ENCODE results near the gene HPX.

Gene HPX

DNA sequence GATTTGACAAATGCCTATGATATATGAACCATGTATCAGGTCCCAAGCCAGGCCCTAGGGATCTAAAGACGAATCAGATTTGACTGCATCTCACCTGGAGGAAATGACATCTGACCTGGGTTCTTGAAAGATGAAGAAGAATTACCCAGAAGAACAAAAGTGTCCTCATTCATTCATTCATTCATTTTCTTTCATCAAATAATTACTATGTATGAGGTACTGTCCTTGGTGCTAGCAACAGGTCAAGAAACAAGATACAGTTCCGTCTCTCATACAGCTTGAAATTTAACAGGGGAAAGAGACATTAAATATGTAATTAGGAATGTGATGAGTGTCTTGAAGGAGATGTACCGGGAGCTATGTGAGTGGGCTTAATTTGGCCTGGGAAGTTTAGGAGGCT lies 20.1 kb downstream of the HPX start:
- Histone ChIP-seq H2BK120ac (ENCODE audit: insufficient read depth, low read length, poor library complexity) (no peak overlapping the region), H4K91ac (ENCODE audit: low read depth, low read length) (no peak overlapping the region), H3K4me3 (ENCODE audit: low read depth, low read length) (no peak overlapping the region), H3K79me1 (ENCODE audit: low read length) (peaks cover 8% of the 10 kb centered on the region), H3K4me1 (ENCODE audit: control insufficient read depth in 1 of 2, insufficient read depth in 2 of 2, low read length in 2 of 2) (peaks cover 2 to 5% of the 10 kb centered on the region in 2 experiments), H4K8ac (ENCODE audit: low read depth, low read length) (no peak overlapping the region), H2AFZ (ENCODE audit: insufficient read depth, low read length, poor library complexity) (no peak overlapping the region), H2AK5ac (ENCODE audit: low read length) (no peak overlapping the region), H3K4ac (ENCODE audit: low read depth, low read length) (no peak overlapping the region), H3K4me2 (ENCODE audit: low read length) (no peak overlapping the region), H3K27ac (ENCODE audit: low read depth, low read length) (no peak overlapping the region), H3K18ac (ENCODE audit: low read length) (no peak overlapping the region), H2BK5ac (ENCODE audit: low read depth, low read length, poor library complexity) (no peak overlapping the region), H3K9me3 (ENCODE audit: insufficient read depth, low read depth, low read length) (no peaks in the 10 kb centered on the region), H3K14ac (ENCODE audit: low read length) (no peak overlapping the region), H3K23ac (ENCODE audit: low read length) (no peak overlapping the region), H3K27me3 (ENCODE audit: insufficient read depth, low read length) (peaks cover 4% of the 10 kb centered on the region), H2BK12ac (ENCODE audit: low read length) (no peak overlapping the region), H3K36me3 (ENCODE audit: control insufficient read depth in 1 of 2, insufficient read depth in 2 of 2, low read length in 2 of 2) (no peaks in the 10 kb centered on the region), H3K79me2 (ENCODE audit: control insufficient read depth, insufficient read depth, low read length, poor library complexity) (peaks cover 6% of the 10 kb centered on the region), H4K12ac (ENCODE audit: low read depth, low read length) (no peak overlapping the region), H3K9ac (ENCODE audit: low read length) (no peak overlapping the region)
- WGBS (ENCODE audit: extremely low coverage, insufficient coverage, insufficient read length), result no CpG with 5 or more reads among the region's 3 CpGs
- no peak for DNase-seq

DNA sequence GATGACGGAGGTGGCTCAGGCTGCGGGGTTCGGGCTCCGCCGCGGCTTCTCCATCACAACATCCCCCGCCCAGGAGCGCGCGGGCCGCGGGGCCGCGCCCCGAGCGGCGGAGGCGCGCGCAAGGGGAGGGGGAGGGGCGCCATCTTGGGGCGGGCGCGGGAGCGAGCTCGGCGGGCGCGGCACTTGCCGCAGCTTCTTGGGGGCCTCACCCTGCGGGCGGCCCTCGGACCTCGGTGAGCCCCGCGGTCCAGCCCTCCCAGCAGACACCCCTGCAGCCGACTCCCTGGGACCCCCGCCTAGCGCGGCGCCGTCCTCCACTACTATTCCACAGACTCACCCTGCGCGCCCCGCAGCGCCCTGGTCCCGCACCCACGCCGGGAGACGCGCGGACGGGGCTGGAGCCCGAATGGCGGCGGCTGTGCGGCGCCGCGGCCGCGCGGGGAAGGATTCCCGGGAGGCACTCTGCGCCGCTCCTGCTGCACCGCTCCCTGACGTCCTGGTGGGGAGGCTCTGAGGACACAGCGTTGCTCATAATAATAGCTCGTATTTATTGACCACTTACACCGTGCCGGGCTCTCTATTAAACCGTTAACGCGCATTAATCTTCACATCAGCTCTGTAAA lies 21.7 kb downstream of the HPX start, which contains the start of gene APBB1:
TSS of gene APBB1 (minus strand) at position 86 of the 623 bp plus-strand sequence. CDS start 7,747 bp downstream, outside the sequence.
- H3K4me3 ChIP-seq (ENCODE audit: low read depth, low read length), result peak within 1 kb of the TSS; percentile 92
- no peaks in the 10 kb centered on the region for H3K9me3 ChIP-seq (ENCODE audit: insufficient read depth, low read depth, low read length)
- peaks cover 2 to 10% of the 10 kb centered on the region in 2 experiments for H3K4me1 ChIP-seq (ENCODE audit: control insufficient read depth in 1 of 2, insufficient read depth in 2 of 2, low read length in 2 of 2)
- H4K12ac ChIP-seq (ENCODE audit: low read depth, low read length), result peak within 1 kb of the TSS; percentile 88
- peak within 1 kb of the TSS; percentile 18 for H3K9ac ChIP-seq (ENCODE audit: low read length)
- H2BK5ac ChIP-seq (ENCODE audit: low read depth, low read length, poor library complexity), result peak within 1 kb of the TSS; percentile 51
- H3K36me3 ChIP-seq (ENCODE audit: control insufficient read depth in 1 of 2, insufficient read depth in 2 of 2, low read length in 2 of 2), result no peaks in the 10 kb centered on the region
- H2AK5ac ChIP-seq (ENCODE audit: low read length), result no peak within 1 kb of the TSS
- peak within 1 kb of the TSS; percentile 88 for H3K18ac ChIP-seq (ENCODE audit: low read length)
- peak within 1 kb of the TSS; percentile 81 for H3K14ac ChIP-seq (ENCODE audit: low read length)
- H4K91ac ChIP-seq (ENCODE audit: low read depth, low read length), result peak within 1 kb of the TSS; percentile 82
- H2BK12ac ChIP-seq (ENCODE audit: low read length), result peak within 1 kb of the TSS; percentile 20
- peak within 1 kb of the TSS; percentile 82 for H3K4me2 ChIP-seq (ENCODE audit: low read length)
- no peak within 1 kb of the TSS for H3K27ac ChIP-seq (ENCODE audit: low read depth, low read length)
- peak within 1 kb of the TSS; percentile 85 for H2BK120ac ChIP-seq (ENCODE audit: insufficient read depth, low read length, poor library complexity)
- H3K27me3 ChIP-seq (ENCODE audit: insufficient read depth, low read length), result peaks cover 4% of the 10 kb centered on the region
- H3K79me2 ChIP-seq (ENCODE audit: control insufficient read depth, insufficient read depth, low read length, poor library complexity), result peaks cover 6% of the 10 kb centered on the region
- peak in 1 of 2 donors; percentile 33 for DNase-seq
- peak within 1 kb of the TSS; percentile 68 for H3K4ac ChIP-seq (ENCODE audit: low read depth, low read length)
- peak within 1 kb of the TSS; percentile 93 for H4K8ac ChIP-seq (ENCODE audit: low read depth, low read length)
- no peak within 1 kb of the TSS for H3K23ac ChIP-seq (ENCODE audit: low read length)
- WGBS (ENCODE audit: extremely low coverage, insufficient coverage, insufficient read length), result no CpG with 5 or more reads among the region's 75 CpGs
- peaks cover 8% of the 10 kb centered on the region for H3K79me1 ChIP-seq (ENCODE audit: low read length)
- H2AFZ ChIP-seq (ENCODE audit: insufficient read depth, low read length, poor library complexity), result peak within 1 kb of the TSS; percentile 99

DNA sequence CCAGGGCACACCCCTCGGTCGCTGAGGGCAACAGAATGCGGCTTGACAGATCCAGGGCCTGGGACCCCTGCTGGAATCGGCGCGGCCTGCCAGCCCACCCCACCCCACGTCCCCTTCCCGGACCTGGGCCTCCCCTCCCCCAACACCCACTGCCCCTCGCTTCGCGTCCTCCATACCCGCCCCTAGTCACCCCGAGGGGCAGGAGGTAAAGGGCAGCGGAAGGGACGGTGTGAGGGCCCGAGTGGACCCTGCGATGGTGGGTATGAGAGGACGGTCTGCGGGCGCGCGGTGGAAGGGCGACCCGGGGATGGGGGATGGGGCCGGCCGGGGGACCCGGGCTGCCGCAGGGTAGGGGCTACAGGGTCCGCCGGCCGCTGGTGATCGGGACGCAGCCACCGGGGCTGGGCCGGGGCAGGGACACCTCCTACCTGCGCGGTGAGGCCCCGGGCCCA lies 22.2 kb downstream of the HPX start:
- peak overlapping the region; percentile 35 for H3K4ac ChIP-seq (ENCODE audit: low read depth, low read length)
- peak overlapping the region; percentile 65 for H4K91ac ChIP-seq (ENCODE audit: low read depth, low read length)
- DNase-seq, result no peak
- H2BK120ac ChIP-seq (ENCODE audit: insufficient read depth, low read length, poor library complexity), result peak overlapping the region; percentile 68
- H3K36me3 ChIP-seq (ENCODE audit: control insufficient read depth in 1 of 2, insufficient read depth in 2 of 2, low read length in 2 of 2), result no peaks in the 10 kb centered on the region
- H3K18ac ChIP-seq (ENCODE audit: low read length), result peak overlapping the region; percentile 88
- peak overlapping the region; percentile 51 for H2BK5ac ChIP-seq (ENCODE audit: low read depth, low read length, poor library complexity)
- no peak overlapping the region for H2AK5ac ChIP-seq (ENCODE audit: low read length)
- peak overlapping the region; percentile 99 for H2AFZ ChIP-seq (ENCODE audit: insufficient read depth, low read length, poor library complexity)
- H3K23ac ChIP-seq (ENCODE audit: low read length), result no peak overlapping the region
- peaks cover 6% of the 10 kb centered on the region for H3K79me2 ChIP-seq (ENCODE audit: control insufficient read depth, insufficient read depth, low read length, poor library complexity)
- peaks cover 8% of the 10 kb centered on the region for H3K79me1 ChIP-seq (ENCODE audit: low read length)
- peaks cover 2 to 10% of the 10 kb centered on the region in 2 experiments for H3K4me1 ChIP-seq (ENCODE audit: control insufficient read depth in 1 of 2, insufficient read depth in 2 of 2, low read length in 2 of 2)
- peak overlapping the region; percentile 20 for H2BK12ac ChIP-seq (ENCODE audit: low read length)
- H3K9ac ChIP-seq (ENCODE audit: low read length), result peak overlapping the region; percentile 15
- peak overlapping the region; percentile 93 for H4K8ac ChIP-seq (ENCODE audit: low read depth, low read length)
- H3K4me3 ChIP-seq (ENCODE audit: low read depth, low read length), result peak overlapping the region; percentile 92
- no CpG with 5 or more reads among the region's 38 CpGs for WGBS (ENCODE audit: extremely low coverage, insufficient coverage, insufficient read length)
- H3K14ac ChIP-seq (ENCODE audit: low read length), result peak overlapping the region; percentile 71
- H3K27ac ChIP-seq (ENCODE audit: low read depth, low read length), result no peak overlapping the region
- H3K4me2 ChIP-seq (ENCODE audit: low read length), result peak overlapping the region; percentile 82
- H3K9me3 ChIP-seq (ENCODE audit: insufficient read depth, low read depth, low read length), result no peaks in the 10 kb centered on the region
- peaks cover 4% of the 10 kb centered on the region for H3K27me3 ChIP-seq (ENCODE audit: insufficient read depth, low read length)
- peak overlapping the region; percentile 88 for H4K12ac ChIP-seq (ENCODE audit: low read depth, low read length)

DNA sequence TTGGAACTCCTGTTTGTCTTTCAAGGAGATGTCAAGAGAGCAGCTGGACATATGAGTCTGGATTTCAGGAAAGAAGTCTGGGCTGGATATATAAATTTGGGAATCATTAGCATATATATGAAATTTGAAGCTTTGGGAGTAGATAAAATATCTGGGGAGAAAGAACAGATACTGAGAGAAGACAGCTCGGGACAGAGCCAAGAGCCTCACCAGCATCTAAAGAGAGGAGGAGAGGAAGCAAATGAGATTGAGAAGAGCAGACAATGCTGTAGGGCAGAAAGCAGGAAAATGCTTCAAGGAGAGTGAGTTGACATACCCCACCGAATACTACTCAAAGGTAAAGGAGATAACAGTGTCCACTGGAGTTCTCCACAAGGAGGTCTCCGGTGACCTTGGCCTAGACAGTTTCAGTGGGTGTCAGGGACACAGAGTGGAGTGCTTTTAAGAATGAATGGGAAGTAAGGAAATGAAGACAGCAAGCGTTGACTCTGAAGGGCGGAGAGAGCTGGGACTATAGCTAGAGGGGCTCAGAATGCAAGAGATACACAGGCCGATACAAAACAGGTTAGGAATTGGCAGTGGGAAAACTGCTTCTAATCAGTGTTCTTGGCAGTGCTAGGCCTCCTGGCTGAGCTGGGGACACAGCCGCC lies 22.8 kb downstream of the HPX start:
- H4K91ac ChIP-seq (ENCODE audit: low read depth, low read length), result no peak overlapping the region
- H3K4me2 ChIP-seq (ENCODE audit: low read length), result peak overlapping the region; percentile 82
- peaks cover 6% of the 10 kb centered on the region for H3K79me2 ChIP-seq (ENCODE audit: control insufficient read depth, insufficient read depth, low read length, poor library complexity)
- no peak overlapping the region for H2BK5ac ChIP-seq (ENCODE audit: low read depth, low read length, poor library complexity)
- H3K27ac ChIP-seq (ENCODE audit: low read depth, low read length), result no peak overlapping the region
- H3K9ac ChIP-seq (ENCODE audit: low read length), result no peak overlapping the region
- peaks cover 2 to 10% of the 10 kb centered on the region in 2 experiments for H3K4me1 ChIP-seq (ENCODE audit: control insufficient read depth in 1 of 2, insufficient read depth in 2 of 2, low read length in 2 of 2)
- peaks cover 4% of the 10 kb centered on the region for H3K27me3 ChIP-seq (ENCODE audit: insufficient read depth, low read length)
- H2AFZ ChIP-seq (ENCODE audit: insufficient read depth, low read length, poor library complexity), result no peak overlapping the region
- H3K36me3 ChIP-seq (ENCODE audit: control insufficient read depth in 1 of 2, insufficient read depth in 2 of 2, low read length in 2 of 2), result no peaks in the 10 kb centered on the region
- no peak overlapping the region for H2BK120ac ChIP-seq (ENCODE audit: insufficient read depth, low read length, poor library complexity)
- H4K8ac ChIP-seq (ENCODE audit: low read depth, low read length), result peak overlapping the region; percentile 93
- no CpG with 5 or more reads among the region's 7 CpGs for whole genome bisulfite sequencing (ENCODE audit: extremely low coverage, insufficient coverage, insufficient read length)
- H3K4me3 ChIP-seq (ENCODE audit: low read depth, low read length), result peak overlapping the region; percentile 92
- H3K23ac ChIP-seq (ENCODE audit: low read length), result no peak overlapping the region
- DNase-seq, result no peak
- no peak overlapping the region for H3K14ac ChIP-seq (ENCODE audit: low read length)
- no peak overlapping the region for H2BK12ac ChIP-seq (ENCODE audit: low read length)
- H3K9me3 ChIP-seq (ENCODE audit: insufficient read depth, low read depth, low read length), result no peaks in the 10 kb centered on the region
- H3K18ac ChIP-seq (ENCODE audit: low read length), result no peak overlapping the region
- H3K79me1 ChIP-seq (ENCODE audit: low read length), result peaks cover 8% of the 10 kb centered on the region
- no peak overlapping the region for H4K12ac ChIP-seq (ENCODE audit: low read depth, low read length)
- no peak overlapping the region for H3K4ac ChIP-seq (ENCODE audit: low read depth, low read length)
- no peak overlapping the region for H2AK5ac ChIP-seq (ENCODE audit: low read length)

Data from trophoblast cell (in vitro differentiated cells and primary cell).